Heart left ventricle (tissue), 13 donors: Measurements from ENCODE around the gene PPP1R1C.

Source experiments
- POLR2A ChIP-seq, 2 donors: fragments of 450-650 bp; IDR thresholded peaks; one replicate each; pipeline ENCODE4 v1.6.1; 2017; ENCODE audit warnings: antibody characterized with exemption in 2 of 2, mild to moderate bottlenecking in 2 of 2, moderate library complexity in 2 of 2
- TF ChIP-seq, protein P1 (sequence below), 12 donors: fragments of 200-600 bp; sonication (generic) in 4 of 12; IDR thresholded peaks; one replicate each; pipeline versions ENCODE4 v1.5.0 to v1.8.0; 2018 to 2022; ENCODE audit warnings: antibody characterized with exemption in 12 of 12, mild to moderate bottlenecking in 5 of 12
- donor health status: ischemic (EF 13 %, LVEDD 7.1; RV severe dilation, severe dysfunction).
- donor health status: DM: no; HTN: yes; CAD: no.
- donor health status: DM: no; HTN: no; CAD: no.
- donor health status: ischemic (EF 25% LVEDD 6.9; RV normal size, moderate dysfunction).
- donor health status: ischemic (EF 25% LVEDD 5.7; RV mildly dilated, moderate dysfunction).
- donor health status: ischemic (EF 35%, LVEDD 5.7; RV mildly dilated, moderate dysfunction).
- donor health status: nonischemic (EF 11% LVEDD 7.7; RV severe dilation, severe dysfunction).
- donor health status: DM: yes; HTN: yes; CAD: no.
- donor health status: PGD.
- donor health status: ischemic (EF 29% LVEDD 5.4; RV normal size, mild dysfunction).
- donor health status: nonischemic (EF 23%, LVEDD 6.1; RV moderate dilation, normal function).

DNA sequence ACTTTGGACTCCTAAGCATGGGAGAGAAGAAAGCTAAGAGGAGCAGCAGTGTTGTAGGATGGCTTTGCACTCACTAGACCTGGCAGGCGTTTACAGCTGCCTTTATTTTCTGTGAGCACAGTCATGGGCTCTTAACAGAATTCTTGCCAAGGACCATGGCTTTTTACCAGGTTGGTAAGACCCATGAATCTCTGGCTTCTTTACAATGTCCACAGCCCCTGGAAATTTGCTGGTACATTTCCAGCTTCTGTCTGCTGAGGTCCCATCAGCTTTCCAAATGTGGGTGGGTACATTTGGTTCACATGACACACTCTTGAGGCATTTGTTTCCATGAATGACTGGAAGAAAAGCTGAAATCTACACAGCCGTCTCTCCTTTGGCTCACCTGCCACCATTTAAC lies 162.7 kb downstream of the PPP1R1C start:
- TF ChIP-seq, protein P1, sequence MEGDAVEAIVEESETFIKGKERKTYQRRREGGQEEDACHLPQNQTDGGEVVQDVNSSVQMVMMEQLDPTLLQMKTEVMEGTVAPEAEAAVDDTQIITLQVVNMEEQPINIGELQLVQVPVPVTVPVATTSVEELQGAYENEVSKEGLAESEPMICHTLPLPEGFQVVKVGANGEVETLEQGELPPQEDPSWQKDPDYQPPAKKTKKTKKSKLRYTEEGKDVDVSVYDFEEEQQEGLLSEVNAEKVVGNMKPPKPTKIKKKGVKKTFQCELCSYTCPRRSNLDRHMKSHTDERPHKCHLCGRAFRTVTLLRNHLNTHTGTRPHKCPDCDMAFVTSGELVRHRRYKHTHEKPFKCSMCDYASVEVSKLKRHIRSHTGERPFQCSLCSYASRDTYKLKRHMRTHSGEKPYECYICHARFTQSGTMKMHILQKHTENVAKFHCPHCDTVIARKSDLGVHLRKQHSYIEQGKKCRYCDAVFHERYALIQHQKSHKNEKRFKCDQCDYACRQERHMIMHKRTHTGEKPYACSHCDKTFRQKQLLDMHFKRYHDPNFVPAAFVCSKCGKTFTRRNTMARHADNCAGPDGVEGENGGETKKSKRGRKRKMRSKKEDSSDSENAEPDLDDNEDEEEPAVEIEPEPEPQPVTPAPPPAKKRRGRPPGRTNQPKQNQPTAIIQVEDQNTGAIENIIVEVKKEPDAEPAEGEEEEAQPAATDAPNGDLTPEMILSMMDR (IDR thresholded peaks at IDR 0.05): no peak
- TF ChIP-seq POLR2A (IDR thresholded peaks at IDR 0.05): no peak
